ENCODE data around the gene NUP214. TPM values are rescaled to one million over a fixed set of nuclear protein-coding genes. Genes with fewer than 3 reads are reported as not detected.
A peak's percentile ranks its signal among the peaks of the same experiment; 100 is the strongest.

Gene NUP214
- total RNA-seq, 2 experiments from 2014 or later = 45.5 to 49.9 TPM

DNA sequence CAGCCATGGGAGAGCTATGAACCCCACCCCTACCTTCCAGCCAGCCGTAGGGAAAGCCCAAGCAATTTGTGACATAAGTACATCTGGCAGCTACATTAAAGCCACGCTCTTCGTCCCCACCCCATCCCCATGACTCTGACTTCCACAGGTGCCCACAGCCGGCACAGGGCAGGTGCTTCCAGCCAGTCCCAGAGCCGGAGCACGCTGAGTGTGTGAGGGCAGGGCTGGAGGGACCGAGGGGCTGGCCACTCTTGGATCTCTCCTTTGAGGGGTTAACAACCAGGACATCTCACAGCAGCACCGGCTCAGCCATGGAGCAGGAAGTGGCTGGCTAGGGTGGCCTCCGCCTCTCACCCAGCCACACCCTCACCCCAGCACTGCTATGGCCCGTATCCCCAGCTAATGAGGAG lies 153.3 kb downstream of the NUP214 start:
- DNase-seq = peak; percentile 41
- intact Hi-C loops (cut with micrococcal nuclease) = loop anchor here (1.0 to 5.0 kb wide), 3 partner anchors 32 to 224 kb away; partner anchors contain the start of gene POMT1
- Mint-ChIP-seq H3K27ac (peak overlapping the region; percentile 70), H3K4me1 (ENCODE audit: low read depth) (peaks cover 20% of the 10 kb centered on the region), H3K4me3 (peak overlapping the region; percentile 69), H3K9me3 (no peaks in the 10 kb centered on the region), H3K27me3 (peaks cover 6% of the 10 kb centered on the region), H3K36me3 (peaks cover 27% of the 10 kb centered on the region)
- CTCF ChIA-PET = interaction anchor here (1.5 kb wide), 1 partner anchor 26 kb away, joined by 4 read pairs; no protein-coding TSS in a partner anchor
- POLR2A ChIA-PET = interaction anchor here (0.7 to 1.4 kb wide), 4 partner anchors 12 to 154 kb away, joined by 3 to 5 read pairs (median 4); partner anchors contain the start of gene NUP214

DNA sequence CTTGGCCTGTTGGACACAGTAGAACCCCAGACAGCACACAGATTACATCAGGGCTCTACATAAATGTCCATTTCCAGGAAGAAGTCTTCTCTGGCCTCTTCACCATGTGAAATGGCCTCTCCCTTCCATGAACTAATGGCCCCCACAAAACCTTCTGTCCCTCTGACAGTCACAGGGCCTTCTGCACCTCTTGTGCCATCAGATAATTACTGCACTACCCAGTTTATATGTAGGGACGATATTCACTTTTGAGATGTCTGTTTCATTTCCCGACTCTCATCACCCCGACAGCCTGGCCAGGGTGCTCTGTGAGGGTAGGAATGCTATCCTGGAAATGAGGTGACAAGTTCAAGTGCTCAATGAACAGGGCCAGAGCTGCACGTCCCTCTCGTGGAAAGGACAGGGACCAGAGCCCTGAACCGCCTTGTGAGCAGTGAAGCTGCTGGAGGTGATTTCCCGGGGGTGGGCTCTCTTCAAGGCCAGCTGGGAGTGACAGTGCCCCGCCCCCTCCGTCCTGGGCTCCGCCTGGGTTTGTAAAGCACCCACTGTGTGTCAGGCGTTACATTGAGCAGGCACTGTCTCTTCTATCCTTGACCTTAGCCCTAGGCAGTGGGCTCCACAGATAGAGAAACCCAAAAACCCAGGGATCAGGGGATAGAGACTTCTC lies 153.9 kb downstream of the NUP214 start:
- intact Hi-C loops (cut with micrococcal nuclease) = loop anchor here (2.0 to 5.0 kb wide), 2 partner anchors 31 to 223 kb away; partner anchors contain the start of gene POMT1
- DNase-seq = no peak

DNA sequence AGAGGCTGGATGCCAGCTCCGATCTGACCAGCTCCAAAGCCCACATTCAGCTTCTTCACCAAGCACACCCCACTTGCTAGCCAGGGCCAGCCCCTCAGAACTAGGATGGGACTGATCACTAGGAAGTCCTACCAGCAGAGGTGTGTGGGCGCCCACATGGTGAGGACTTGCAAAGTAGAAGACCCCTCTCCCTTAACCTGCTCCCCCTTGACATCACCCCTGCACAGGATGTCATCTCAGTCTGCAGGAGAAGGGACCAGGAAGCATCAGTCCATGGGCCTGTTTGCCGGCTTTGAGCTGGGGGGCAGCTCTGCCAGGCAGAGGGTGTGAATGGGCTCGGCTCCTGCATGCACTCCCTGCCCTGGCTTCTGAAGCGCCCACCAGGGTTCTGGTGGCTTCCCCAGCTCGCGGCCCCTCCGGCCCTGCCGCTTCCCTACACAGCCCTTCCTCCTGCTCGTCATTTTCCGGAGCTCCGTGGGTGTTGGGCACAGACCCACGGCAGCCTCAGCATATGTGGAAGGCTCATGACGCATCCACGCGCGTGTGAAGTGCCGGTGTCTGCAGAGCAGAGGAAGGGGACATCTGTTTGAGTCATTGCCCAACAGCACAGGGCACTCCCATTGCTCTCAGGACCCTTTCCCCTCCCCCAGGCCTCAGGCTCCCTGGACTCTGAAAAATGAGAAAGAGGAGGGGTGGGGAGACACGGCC lies 154.6 kb downstream of the NUP214 start:
- H3K4me3 Mint-ChIP-seq = no peak overlapping the region
- POLR2A ChIA-PET = interaction anchor here (1.1 kb wide), 1 partner anchor 14 kb away, joined by 5 read pairs; no protein-coding TSS in a partner anchor
- intact Hi-C loops (cut with micrococcal nuclease) = loop anchor here (2.0 to 5.0 kb wide), 2 partner anchors 31 to 222 kb away; partner anchors contain the start of gene POMT1

More for the DNA sequence above, 153.9 kb downstream of the NUP214 start:
- Mint-ChIP-seq H3K4me3 (peak overlapping the region; percentile 69), H3K9me3 (no peaks in the 10 kb centered on the region), H3K4me1 (ENCODE audit: low read depth) (peaks cover 20% of the 10 kb centered on the region), H3K36me3 (peaks cover 21% of the 10 kb centered on the region), H3K27ac (peak overlapping the region; percentile 70), H3K27me3 (peaks cover 6% of the 10 kb centered on the region)
- ChIA-PET CTCF (interaction anchor here (1.0 to 1.5 kb wide), 2 partner anchors 27 to 57 kb away, joined by 4 read pairs; no protein-coding TSS in a partner anchor), POLR2A (interaction anchor here (1.1 kb wide), 1 partner anchor 13 kb away, joined by 5 read pairs; no protein-coding TSS in a partner anchor)

DNA sequence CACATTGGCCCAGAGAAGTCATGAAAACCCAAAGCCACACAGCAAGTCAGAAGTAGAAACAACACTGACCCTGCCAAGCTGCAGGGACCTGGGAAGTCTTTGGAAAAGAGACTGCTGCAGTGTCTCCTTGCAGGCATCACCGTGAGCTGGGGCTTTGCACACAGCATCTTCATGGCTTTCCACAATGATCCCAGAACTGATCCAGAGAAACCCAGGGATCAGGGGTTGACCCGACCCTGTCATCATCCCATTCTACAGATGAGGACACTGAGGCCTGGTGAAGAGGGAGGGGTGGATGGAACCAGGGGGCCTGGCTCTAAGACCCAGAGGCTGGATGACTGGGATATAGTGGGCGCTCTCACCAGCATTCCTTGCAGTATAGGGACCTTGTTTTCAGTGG lies 155.3 kb downstream of the NUP214 start:
- ChIA-PET POLR2A (interaction anchor here (1.1 kb wide), 1 partner anchor 14 kb away, joined by 5 read pairs; no protein-coding TSS in a partner anchor), CTCF (no interaction called here)
- Mint-ChIP-seq H3K27me3 (peaks cover 6% of the 10 kb centered on the region), H3K4me1 (ENCODE audit: low read depth) (peaks cover 20% of the 10 kb centered on the region), H3K27ac (no peak overlapping the region), H3K4me3 (no peak overlapping the region), H3K36me3 (peaks cover 8% of the 10 kb centered on the region), H3K9me3 (no peaks in the 10 kb centered on the region)
- no peak for DNase-seq
- intact Hi-C loops (cut with micrococcal nuclease) = no loop called here

More for the DNA sequence above, 154.6 kb downstream of the NUP214 start:
- Mint-ChIP-seq H3K9me3 (no peaks in the 10 kb centered on the region), H3K27me3 (peaks cover 6% of the 10 kb centered on the region), H3K4me1 (ENCODE audit: low read depth) (peaks cover 20% of the 10 kb centered on the region), H3K27ac (no peak overlapping the region), H3K36me3 (peaks cover 14% of the 10 kb centered on the region)
- no peak for DNase-seq
- CTCF ChIA-PET = interaction anchor here (0.6 to 1.0 kb wide), 2 partner anchors 56 to 279 kb away, joined by 4 read pairs; no protein-coding TSS in a partner anchor

DNA sequence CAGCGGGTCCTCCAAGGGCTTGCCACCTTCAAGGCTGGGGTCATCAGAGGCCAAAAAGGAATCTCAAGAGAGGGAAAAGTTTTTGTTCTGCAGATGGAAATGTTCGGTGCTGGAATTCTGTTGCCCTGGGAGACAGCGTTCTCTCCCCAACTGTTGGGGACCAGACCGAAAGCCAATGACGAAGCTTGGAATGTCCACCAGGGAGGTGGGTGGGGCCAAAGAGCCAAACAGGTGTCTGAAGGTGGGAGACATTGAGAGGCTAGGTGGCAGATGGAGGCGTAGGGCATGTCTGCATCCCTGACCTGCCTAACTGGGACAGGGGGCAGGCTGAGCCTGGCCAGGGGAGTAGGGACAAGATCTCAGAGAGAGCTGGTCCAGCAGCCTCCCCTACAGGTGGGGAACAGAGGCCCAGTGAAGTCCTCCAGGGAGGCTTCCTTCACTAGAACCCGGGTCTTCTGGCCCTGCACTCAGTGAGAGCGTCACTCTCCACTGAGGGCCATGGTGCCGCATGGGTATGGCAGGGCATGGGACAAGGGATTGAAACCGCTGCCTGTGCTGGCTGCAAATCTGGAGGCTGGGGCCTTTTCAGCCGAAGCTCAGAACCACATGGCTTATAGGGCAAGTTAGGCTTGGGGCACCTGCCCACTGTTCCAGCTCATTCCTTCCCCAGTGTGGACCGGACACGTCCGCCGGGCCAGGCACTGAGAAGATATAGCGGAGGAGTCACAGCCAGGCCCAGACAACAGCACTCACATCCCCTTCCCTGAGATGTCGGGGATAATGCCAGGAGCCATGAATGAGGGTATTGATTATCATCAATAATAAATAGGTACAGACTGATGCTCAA lies 156.0 kb downstream of the NUP214 start:
- Mint-ChIP-seq H3K36me3 (peaks cover 1% of the 10 kb centered on the region), H3K9me3 (no peaks in the 10 kb centered on the region), H3K27ac (no peak overlapping the region), H3K4me1 (ENCODE audit: low read depth) (peaks cover 20% of the 10 kb centered on the region), H3K27me3 (peaks cover 6% of the 10 kb centered on the region), H3K4me3 (no peak overlapping the region)
- DNase-seq = no peak
- CTCF ChIA-PET = no interaction called here
- intact Hi-C loops (cut with micrococcal nuclease) = no loop called here
- POLR2A ChIA-PET = no interaction called here

DNA sequence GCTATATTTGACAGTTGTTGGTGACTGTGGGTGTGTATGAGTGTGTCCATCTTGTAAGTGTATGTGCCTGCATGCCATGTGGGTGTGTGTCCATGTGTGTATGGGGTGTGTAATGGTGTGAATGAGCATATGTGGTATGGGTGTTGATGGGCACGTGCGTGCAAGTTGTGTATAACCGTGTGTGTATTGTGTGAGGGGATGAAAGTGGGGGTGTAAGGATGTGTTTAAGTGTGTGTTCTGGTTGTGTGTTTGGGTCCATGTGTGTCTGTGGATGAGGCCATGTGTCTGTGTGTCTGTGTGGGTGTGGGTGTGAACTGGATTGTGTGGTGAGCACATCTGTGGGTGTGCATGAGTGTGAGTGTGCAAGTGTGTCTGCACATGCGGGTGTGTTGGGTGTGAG lies 156.8 kb downstream of the NUP214 start:
- no peak for DNase-seq
- CTCF ChIA-PET = no interaction called here
- Mint-ChIP-seq H3K9me3 (no peaks in the 10 kb centered on the region), H3K4me1 (ENCODE audit: low read depth) (peaks cover 20% of the 10 kb centered on the region), H3K27me3 (peaks cover 6% of the 10 kb centered on the region), H3K27ac (no peak overlapping the region), H3K36me3 (no peaks in the 10 kb centered on the region), H3K4me3 (no peak overlapping the region)
- intact Hi-C loops (cut with micrococcal nuclease) = no loop called here
- POLR2A ChIA-PET = no interaction called here

DNA sequence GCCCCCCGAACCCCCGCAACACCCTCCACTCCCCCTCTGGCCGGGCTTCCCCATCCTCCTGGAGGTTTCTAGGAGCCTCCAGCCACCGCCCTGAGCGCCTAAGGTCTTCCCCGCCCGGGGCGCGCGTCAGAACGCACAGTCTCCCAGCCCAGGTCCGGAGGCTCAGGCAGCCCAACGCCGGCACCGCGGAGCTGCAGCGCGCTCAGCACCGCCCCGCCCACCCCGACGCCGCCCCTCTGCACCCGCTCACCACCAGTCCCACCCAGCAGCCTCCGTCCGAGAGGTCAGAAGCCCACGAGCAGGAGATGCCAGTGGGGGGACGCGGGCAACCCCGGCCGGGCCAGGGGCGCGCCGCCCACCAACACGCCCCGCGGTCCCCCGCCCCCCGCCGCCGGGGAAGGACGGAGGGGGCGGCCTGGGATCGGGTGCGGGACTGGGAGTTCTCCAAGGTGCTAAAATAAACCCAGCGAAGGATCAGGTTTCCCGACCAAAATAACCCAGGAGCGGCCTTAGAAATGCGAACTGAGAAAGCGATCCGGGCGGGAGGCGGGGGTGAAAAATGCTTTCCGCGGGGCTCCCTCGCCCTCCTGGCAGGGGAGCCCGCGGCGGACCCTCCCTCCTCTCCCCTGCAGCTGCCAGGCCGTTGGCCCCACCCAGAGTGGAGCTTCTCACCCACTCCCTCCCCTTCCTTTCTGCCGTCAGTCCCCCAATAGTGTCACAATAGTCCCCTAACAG lies 157.5 kb downstream of the NUP214 start:
- ChIA-PET CTCF (no interaction called here), POLR2A (no interaction called here)
- no peaks in the 10 kb centered on the region for H3K9me3 Mint-ChIP-seq
- intact Hi-C loops (cut with micrococcal nuclease) = no loop called here
- no peak overlapping the region for H3K27ac Mint-ChIP-seq
- H3K27me3 Mint-ChIP-seq = peaks cover 6% of the 10 kb centered on the region
- no peaks in the 10 kb centered on the region for H3K36me3 Mint-ChIP-seq
- no peak overlapping the region for H3K4me3 Mint-ChIP-seq
- no peak for DNase-seq
- H3K4me1 Mint-ChIP-seq (ENCODE audit: low read depth) = peaks cover 20% of the 10 kb centered on the region

Other genes with a start within 250 kb of the NUP214 start
- gene QRFP, start 228.8 kb upstream of the NUP214 start, total RNA-seq = not detected
- not detected for gene FIBCD1, start 186.3 kb upstream of the NUP214 start, total RNA-seq
- under 1 TPM; 0.12 to 0.34 TPM for gene LAMC3, start 116.4 kb upstream of the NUP214 start, total RNA-seq
- 1 to 10 TPM in 1 of 2 experiments, under 1 TPM in 1; 0.85 to 1.4 TPM for gene AIF1L, start 29.1 kb upstream of the NUP214 start, total RNA-seq
- 10 to 100 TPM; 34.0 to 36.2 TPM for gene FAM78A, start 150.9 kb downstream of the NUP214 start, total RNA-seq
- gene PLPP7, start 164.1 kb downstream of the NUP214 start, total RNA-seq = not detected

Data from activated CD4-positive, alpha-beta memory T cell treated with anti-CD3 and anti-CD28 coated beads for 36 hours (primary cell).